Peyer's patch (tissue), 4 donors: Measurements from ENCODE around the gene GRIP1. TPM values are rescaled to one million over a fixed set of nuclear protein-coding genes. Genes with fewer than 3 reads are reported as not detected.

ENCODE experiments used
- DNase-seq, 3 donors: peaks; one replicate each; pipeline ENCODE4 v3.0.0-alpha.2; 2017 to 2019
- H3K27ac ChIP-seq, 4 donors: fragments of 200-600 bp; sonication (generic); one replicate each; pipeline ENCODE4 v1.5.1; 2016 to 2019
- H3K27me3 ChIP-seq, 2 donors: fragments of 200-600 bp; sonication (generic); one replicate each; pipeline ENCODE4 v1.5.1; 2019
- H3K36me3 ChIP-seq, 3 donors: fragments of 200-600 bp; sonication (generic); one replicate each; pipeline ENCODE4 v1.5.1; 2016 to 2019
- H3K4me1 ChIP-seq, 4 donors: fragments of 200-600 bp; sonication (generic); one replicate each; pipeline ENCODE4 v1.5.1; 2016 to 2019
- H3K4me3 ChIP-seq, 4 donors: fragments of 200-600 bp; sonication (generic); 1 replicate in 3 of 4; 2 replicates in 1 of 4; pipeline ENCODE4 v1.5.1; 2016 to 2019; ENCODE audit warnings: mild to moderate bottlenecking in 1 of 4
- H3K9me3 ChIP-seq, 4 donors: fragments of 200-600 bp; sonication (generic); one replicate each; pipeline ENCODE4 v1.5.1; 2016 to 2019; ENCODE audit warnings: mild to moderate bottlenecking in 1 of 4
- CTCF ChIP-seq, 6 experiments: fragments of 450-650 bp in 4 of 6; fragments of 200-600 bp in 2 of 6; sonication (generic) in 1 of 6; IDR thresholded peaks; one replicate each; pipeline ENCODE4 v1.5.1; 2017 to 2019; ENCODE audit warnings: antibody characterized with exemption in 6 of 6, mild to moderate bottlenecking in 3 of 6, moderate library complexity in 1 of 6
- POLR2A ChIP-seq, 2 donors: fragments of 450-650 bp; IDR thresholded peaks; one replicate each; pipeline ENCODE4 v1.5.1; 2017; ENCODE audit warnings: antibody characterized with exemption in 2 of 2, mild to moderate bottlenecking in 2 of 2, moderate library complexity in 2 of 2
- total RNA-seq, 4 donors: library from RNA; depleted of rRNA; stranded (reverse); fragments of >200 nt; gene quantifications; one replicate each; pipeline ENCODE4 v1.1.0, GENCODE V29; 2016

GRIP1 gene
- total RNA-seq, 4 donors from 2014 or later = 0.66 to 5.2 (median 1.4) TPM

- no peak for TF ChIP-seq POLR2A (IDR thresholded peaks at IDR 0.05)
- TF ChIP-seq CTCF (IDR thresholded peaks at IDR 0.05) = no peak
- Histone ChIP-seq H3K27ac (no peak overlapping the region), H3K4me1 (no peaks in the 10 kb centered on the region), H3K36me3 (no peaks in the 10 kb centered on the region), H3K9me3 (no peaks in the 10 kb centered on the region), H3K4me3 (no peak overlapping the region), H3K27me3 (no peaks in the 10 kb centered on the region)
- no peak for DNase-seq
Measured at GRCh38 chr12:66538970-66539369, 139.9 kb downstream of the GRIP1 start.

GRCh38 chr12:66537876-66538275 lies 141.0 kb downstream of the GRIP1 start:
- no peaks in the 10 kb centered on the region for H3K9me3 ChIP-seq
- H3K4me3 ChIP-seq = no peak overlapping the region
- H3K36me3 ChIP-seq = no peaks in the 10 kb centered on the region
- TF ChIP-seq POLR2A (IDR thresholded peaks at IDR 0.05) (no peak), CTCF (IDR thresholded peaks at IDR 0.05) (no peak)
- no peak overlapping the region for H3K27ac ChIP-seq
- no peak for DNase-seq
- no peaks in the 10 kb centered on the region for H3K27me3 ChIP-seq
- H3K4me1 ChIP-seq = no peaks in the 10 kb centered on the region

- Histone ChIP-seq H3K4me1 (no peaks in the 10 kb centered on the region), H3K36me3 (no peaks in the 10 kb centered on the region), H3K4me3 (no peak overlapping the region), H3K27ac (no peak overlapping the region), H3K27me3 (no peaks in the 10 kb centered on the region), H3K9me3 (no peaks in the 10 kb centered on the region)
- no peak for DNase-seq
- TF ChIP-seq POLR2A (IDR thresholded peaks at IDR 0.05) (no peak), CTCF (IDR thresholded peaks at IDR 0.05) (no peak)
Measured at GRCh38 chr12:66533767-66534166, 145.1 kb downstream of the GRIP1 start.

- no peaks in the 10 kb centered on the region for H3K4me1 ChIP-seq
- no peaks in the 10 kb centered on the region for H3K9me3 ChIP-seq
- no peaks in the 10 kb centered on the region for H3K36me3 ChIP-seq
- no peak overlapping the region for H3K4me3 ChIP-seq
- DNase-seq = no peak
- H3K27ac ChIP-seq = no peak overlapping the region
- TF ChIP-seq POLR2A (IDR thresholded peaks at IDR 0.05) = no peak
- TF ChIP-seq CTCF (IDR thresholded peaks at IDR 0.05) = no peak
- no peaks in the 10 kb centered on the region for H3K27me3 ChIP-seq
Measured at GRCh38 chr12:66531766-66532165, 147.1 kb downstream of the GRIP1 start.

GRCh38 chr12:66529934-66530333 lies 148.9 kb downstream of the GRIP1 start:
- H3K4me1 ChIP-seq = no peaks in the 10 kb centered on the region
- no peaks in the 10 kb centered on the region for H3K9me3 ChIP-seq
- no peak overlapping the region for H3K27ac ChIP-seq
- no peak overlapping the region for H3K4me3 ChIP-seq
- no peak for TF ChIP-seq POLR2A (IDR thresholded peaks at IDR 0.05)
- no peak for TF ChIP-seq CTCF (IDR thresholded peaks at IDR 0.05)
- no peak for DNase-seq
- H3K36me3 ChIP-seq = no peaks in the 10 kb centered on the region
- H3K27me3 ChIP-seq = no peaks in the 10 kb centered on the region

- Histone ChIP-seq H3K36me3 (no peaks in the 10 kb centered on the region), H3K27ac (no peak overlapping the region)
- no peak for DNase-seq
Measured at GRCh38 chr12:66516561-66516960, 162.3 kb downstream of the GRIP1 start.

More at GRCh38 chr12:66516561-66516960, 162.3 kb downstream of the GRIP1 start:
- TF ChIP-seq POLR2A (IDR thresholded peaks at IDR 0.05) (no peak), CTCF (IDR thresholded peaks at IDR 0.05) (no peak)
- no peaks in the 10 kb centered on the region for H3K9me3 ChIP-seq
- H3K4me3 ChIP-seq = no peak overlapping the region
- H3K27me3 ChIP-seq = no peaks in the 10 kb centered on the region
- H3K4me1 ChIP-seq = no peaks in the 10 kb centered on the region
